GM23338 (cell line): ENCODE measurements around the gene FAM53A. TPM values are rescaled to one million over a fixed set of nuclear protein-coding genes. Genes with fewer than 3 reads are reported as not detected.

Source experiments
- ATAC-seq: fragments of 200-7000 bp; cut with Tn5 transposase; 3 replicates; pipeline ENCODE4 v1.9.1; 2020
- DNase-seq: peaks from one replicate; pipeline ENCODE4 v3.0.0-alpha.2; 2015; ENCODE audit warnings: low spot score
- H2AFZ ChIP-seq: fragments of 200-600 bp; sonication (generic); 2 replicates; pipeline ENCODE4 v1.8.0; 2016; ENCODE audit warnings: antibody characterized with exemption, mild to moderate bottlenecking, moderate library complexity
- H3F3A ChIP-seq: fragments of 200-600 bp; sonication (generic); replicated peaks from 2 replicates; pipeline ENCODE4 v1.8.0; 2017; ENCODE audit warnings: antibody characterized with exemption, mixed run types, low read depth
- H3K27ac ChIP-seq: fragments of 200-600 bp; sonication (generic); 2 replicates; pipeline ENCODE4 v1.6.1; 2016; ENCODE audit warnings: low read depth
- H3K27me3 ChIP-seq: fragments of 200-600 bp; sonication (generic); 2 replicates; pipeline ENCODE4 v1.8.0; 2016; ENCODE audit warnings: mild to moderate bottlenecking, mixed run types, moderate library complexity; ENCODE audit not compliant: insufficient read depth
- H3K36me3 ChIP-seq: fragments of 200-600 bp; sonication (generic); 2 replicates; pipeline ENCODE4 v1.8.0; 2016; ENCODE audit warnings: mild to moderate bottlenecking; ENCODE audit not compliant: insufficient read depth
- H3K4me1 ChIP-seq: fragments of 200-600 bp; sonication (generic); 2 replicates; pipeline ENCODE4 v1.8.0; 2016; ENCODE audit warnings: mild to moderate bottlenecking, moderate library complexity; ENCODE audit not compliant: insufficient read depth
- H3K4me2 ChIP-seq: fragments of 200-600 bp; sonication (generic); 2 replicates; pipeline ENCODE4 v1.7.1; 2017; ENCODE audit warnings: mixed run types
- H3K4me3 ChIP-seq: fragments of 200-600 bp; sonication (generic); 2 replicates; pipeline ENCODE4 v1.6.1; 2016; ENCODE audit warnings: mixed run types
- H3K79me2 ChIP-seq: fragments of 200-600 bp; sonication (generic); replicated peaks from 2 replicates; pipeline ENCODE4 v1.8.0; 2017; ENCODE audit warnings: mild to moderate bottlenecking; ENCODE audit not compliant: insufficient read depth
- H3K9me2 ChIP-seq: fragments of 200-600 bp; sonication (generic); 2 replicates; pipeline ENCODE4 v1.8.0; 2017; ENCODE audit not compliant: insufficient read depth
- H4K20me1 ChIP-seq: fragments of 200-600 bp; sonication (generic); replicated peaks from 2 replicates; pipeline ENCODE4 v1.8.0; 2017; ENCODE audit warnings: mild to moderate bottlenecking; ENCODE audit not compliant: insufficient read depth
- H3K27ac Mint-ChIP-seq: 2 replicates; pipeline ENCODE4 v1.8.0; 2020; ENCODE audit warnings: inconsistent platforms, mild to moderate bottlenecking, moderate library complexity, mixed read lengths
- H3K27me3 Mint-ChIP-seq: 3 replicates; pipeline ENCODE4 v1.8.0; 2022; ENCODE audit warnings: low read depth, mild to moderate bottlenecking, moderate library complexity, mixed read lengths, inconsistent platforms; ENCODE audit not compliant: insufficient read depth, poor library complexity
- H3K36me3 Mint-ChIP-seq: 3 replicates; pipeline ENCODE4 v1.8.0; 2021; ENCODE audit warnings: low read depth, mild to moderate bottlenecking, inconsistent platforms, moderate library complexity, mixed read lengths
- H3K4me1 Mint-ChIP-seq: 3 replicates; pipeline ENCODE4 v1.8.0; 2020; ENCODE audit warnings: mild to moderate bottlenecking, inconsistent platforms, mixed read lengths
- H3K4me3 Mint-ChIP-seq: 3 replicates; pipeline ENCODE4 v1.8.0; 2021; ENCODE audit warnings: moderate library complexity, mild to moderate bottlenecking, inconsistent platforms, mixed read lengths
- H3K9me3 Mint-ChIP-seq: 3 replicates; pipeline ENCODE4 v1.8.0; 2020; ENCODE audit warnings: moderate library complexity, mild to moderate bottlenecking, inconsistent platforms, mixed read lengths
- CTCF ChIP-seq, 2 experiments: fragments of 200-600 bp in 1 of 2; sonication (generic) in 1 of 2; conservative IDR thresholded peaks; 2 replicates each; pipeline versions ENCODE4 v1.5.1 to v1.6.1; 2016 to 2017; ENCODE audit warnings: antibody characterized with exemption in 2 of 2, low read depth in 2 of 2, mild to moderate bottlenecking in 2 of 2, moderate library complexity in 1 of 2
- EZH2 ChIP-seq: fragments of 200-600 bp; sonication (generic); IDR thresholded peaks from one replicate; pipeline ENCODE4 v1.8.0; 2017; ENCODE audit warnings: antibody characterized with exemption, mild to moderate bottlenecking, low read depth; ENCODE audit not compliant: unreplicated experiment
- EZH2phosphoT487 ChIP-seq: fragments of 200-600 bp; sonication (generic); IDR thresholded peaks from one replicate; pipeline ENCODE4 v1.8.1; 2018; ENCODE audit warnings: antibody characterized with exemption; ENCODE audit not compliant: unreplicated experiment
- JUNB ChIP-seq: IDR thresholded peaks from one replicate; pipeline ENCODE4 v1.6.1; 2016; ENCODE audit warnings: antibody characterized with exemption; ENCODE audit not compliant: unreplicated experiment
- POLR2AphosphoS5 ChIP-seq: IDR thresholded peaks from 2 replicates; pipeline ENCODE4 v1.6.1; 2016; ENCODE audit warnings: antibody characterized with exemption, low read depth
- REST ChIP-seq: IDR thresholded peaks from one replicate; pipeline ENCODE4 v1.6.1; 2018; ENCODE audit warnings: antibody characterized with exemption; ENCODE audit not compliant: unreplicated experiment
- STAT1 ChIP-seq: IDR thresholded peaks from one replicate; pipeline ENCODE4 v1.6.1; 2016; ENCODE audit warnings: antibody characterized with exemption; ENCODE audit not compliant: unreplicated experiment
- ZNF331 ChIP-seq: fragments of 250-450 bp; sonication (Bioruptor Pico); IDR thresholded peaks from 2 replicates; pipeline ENCODE4 v1.5.0; 2020; ENCODE audit warnings: low read depth, mild to moderate bottlenecking, moderate library complexity
- polyA plus RNA-seq: library from polyadenylated mRNA; unstranded; fragments of >200 nt; fragmentation: Nextera tagmentation; extraction: Ambion mirVana; gene quantifications from 2 replicates; pipeline ENCODE4 v1.2.1, GENCODE V29; 2016
- total RNA-seq: library from RNA; depleted of rRNA; stranded (reverse); fragments of >200 nt; shearing (Covaris generic); gene quantifications from 2 replicates; pipeline ENCODE4 v1.2.3, GENCODE V29; 2014

The FAM53A gene
- total and polyA plus RNA-seq, 2 experiments from 2014 or later: 1.1 to 3.1 TPM

DNA sequence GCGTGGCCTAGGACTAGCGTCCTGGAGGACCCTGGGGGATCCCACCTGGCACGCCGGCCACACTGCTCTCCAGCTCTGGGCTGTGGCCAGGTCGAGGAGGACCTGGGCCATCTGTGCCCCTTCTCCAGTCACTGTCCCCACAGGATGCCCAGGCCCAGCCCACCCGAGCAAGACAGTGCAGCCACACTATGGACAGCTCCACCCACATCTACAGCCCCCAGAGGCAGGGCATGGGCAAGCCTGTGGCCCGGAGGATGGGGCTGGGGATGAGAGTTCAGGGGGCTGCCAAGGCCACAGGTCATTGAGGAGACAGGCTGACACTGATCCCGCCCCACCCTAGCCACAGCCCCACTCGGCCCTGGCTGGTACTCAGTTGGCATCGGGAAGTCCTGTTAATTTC, 30.3 kb downstream of the FAM53A start:
- Histone ChIP-seq H4K20me1 (no peaks in the 10 kb centered on the region), H3K4me3 (no peak overlapping the region), H3K4me1 (no peaks in the 10 kb centered on the region), H3K27me3 (no peaks in the 10 kb centered on the region), H3K79me2 (no peaks in the 10 kb centered on the region), H3F3A (no peaks in the 10 kb centered on the region), H2AFZ (no peak overlapping the region), H3K36me3 (no peaks in the 10 kb centered on the region), H3K27ac (no peak overlapping the region), H3K4me2 (no peak overlapping the region), H3K9me2 (no peaks in the 10 kb centered on the region)
- Mint-ChIP-seq H3K4me3 (no peak overlapping the region), H3K9me3 (peaks cover 4% of the 10 kb centered on the region; the same call in 1 of the 3 replicates), H3K27ac (no peak overlapping the region), H3K36me3 (peaks cover 4% of the 10 kb centered on the region; the same call in 2 of the 3 replicates), H3K27me3 (peaks cover 7% of the 10 kb centered on the region), H3K4me1 (no peaks in the 10 kb centered on the region)
- ATAC-seq (no peak), DNase-seq (no peak)
- no peak for TF ChIP-seq EZH2phosphoT487
- no peak for TF ChIP-seq REST
- no peak for TF ChIP-seq POLR2AphosphoS5
- TF ChIP-seq EZH2: no peak
- no peak for TF ChIP-seq ZNF331 (CRISPR knock-in tag)
- TF ChIP-seq CTCF (conservative IDR thresholded peaks at IDR 0.05; ENCODE audit: low read depth in 2 of 2): no peak
- TF ChIP-seq JUNB: no peak
- no peak for TF ChIP-seq STAT1

GRCh38 chr4:1652088-1652487, 32.0 kb downstream of the FAM53A start:
- H3K4me1 Mint-ChIP-seq: no peaks in the 10 kb centered on the region
- no peak overlapping the region for H3K27ac Mint-ChIP-seq
- H3K36me3 ChIP-seq: no peaks in the 10 kb centered on the region
- H2AFZ ChIP-seq: no peak overlapping the region
- peaks cover 4% of the 10 kb centered on the region; the same call in 2 of the 3 replicates for H3K36me3 Mint-ChIP-seq
- H3K4me1 ChIP-seq: no peaks in the 10 kb centered on the region
- H3K4me3 Mint-ChIP-seq: no peak overlapping the region
- DNase-seq: no peak
- H3K9me2 ChIP-seq: no peaks in the 10 kb centered on the region
- H3K27me3 Mint-ChIP-seq: peaks cover 10% of the 10 kb centered on the region
- no peaks in the 10 kb centered on the region for H4K20me1 ChIP-seq
- no peak overlapping the region for H3K4me3 ChIP-seq
- no peaks in the 10 kb centered on the region for H3K27me3 ChIP-seq
- no peaks in the 10 kb centered on the region for H3K79me2 ChIP-seq
- H3K9me3 Mint-ChIP-seq: peaks cover 4% of the 10 kb centered on the region; the same call in 1 of the 3 replicates
- no peak for ATAC-seq
- H3K4me2 ChIP-seq: no peak overlapping the region
- TF ChIP-seq REST: no peak
- H3K27ac ChIP-seq: no peak overlapping the region
- no peaks in the 10 kb centered on the region for H3F3A ChIP-seq
